Activated CD8-positive, alpha-beta memory T cell treated with anti-CD3 and anti-CD28 coated beads, Interleukin-2, amount 50 U/mL, for 1 hour (primary cell): ENCODE data around the gene RIN1.
"Not testable (repeated sequence)": the region's sequence is repeated elsewhere in the genome, so short reads cannot be mapped to it uniquely, and the experiment has no call there.

Source experiments
- DNase-seq: peaks from one replicate; pipeline ENCODE4 v3.0.0-alpha.2; 2020; ENCODE audit errors: extremely low read depth

Gene RIN1

DNA sequence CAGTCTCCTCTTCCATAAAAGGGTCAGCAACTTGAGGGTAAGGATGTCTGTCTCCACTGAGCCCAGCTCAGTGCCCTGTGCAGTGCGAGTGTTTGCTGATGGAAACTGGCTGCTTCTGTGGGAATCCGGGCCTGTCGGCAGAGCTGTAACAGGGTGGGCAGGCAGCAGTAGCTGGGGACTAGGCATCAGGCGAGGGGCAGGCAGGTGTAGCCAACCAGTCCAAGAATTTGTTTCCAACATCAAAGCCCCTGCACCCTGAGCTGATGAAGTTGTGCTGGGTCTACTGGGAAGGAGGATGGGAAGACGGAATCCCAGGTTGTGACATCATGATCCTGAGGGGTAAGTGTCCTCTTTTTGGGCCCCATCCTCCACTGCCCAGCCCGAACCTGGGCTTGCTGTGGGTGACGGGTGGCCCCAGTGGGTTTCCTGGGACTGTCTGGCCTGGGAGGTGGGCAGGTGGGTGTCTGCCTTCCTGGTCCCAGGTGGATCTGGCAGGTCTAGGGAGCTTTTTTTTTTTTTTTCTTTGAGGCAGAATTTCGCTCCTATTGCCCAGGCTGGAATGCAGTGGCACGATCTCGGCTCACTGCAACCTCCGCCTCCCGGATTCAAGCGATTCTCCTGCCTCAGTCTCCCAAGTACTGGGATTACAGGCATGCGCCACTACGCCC lies 24.3 kb upstream of the RIN1 start:
- no peak for DNase-seq

DNA sequence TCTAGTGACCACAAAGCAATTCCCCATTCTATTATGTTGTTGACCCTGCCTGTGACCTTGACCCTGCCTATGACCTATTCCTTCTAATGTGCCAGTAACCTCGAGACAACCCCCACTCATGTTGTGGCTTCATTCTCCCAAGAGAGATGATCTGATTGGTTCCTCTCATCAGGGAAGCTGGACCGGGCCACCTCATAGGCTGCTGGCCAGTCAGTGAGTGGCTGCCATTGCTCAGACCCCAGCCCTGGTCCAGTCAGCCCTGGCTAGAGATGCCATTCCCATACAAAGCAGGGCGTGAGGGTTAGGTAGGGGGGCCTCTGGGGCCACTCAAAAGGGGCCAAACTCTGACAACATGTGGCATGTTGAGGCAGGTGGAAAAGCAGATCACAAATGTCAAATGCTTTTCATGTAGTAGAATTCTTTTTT lies 23.4 kb upstream of the RIN1 start:
- DNase-seq = no peak

DNA sequence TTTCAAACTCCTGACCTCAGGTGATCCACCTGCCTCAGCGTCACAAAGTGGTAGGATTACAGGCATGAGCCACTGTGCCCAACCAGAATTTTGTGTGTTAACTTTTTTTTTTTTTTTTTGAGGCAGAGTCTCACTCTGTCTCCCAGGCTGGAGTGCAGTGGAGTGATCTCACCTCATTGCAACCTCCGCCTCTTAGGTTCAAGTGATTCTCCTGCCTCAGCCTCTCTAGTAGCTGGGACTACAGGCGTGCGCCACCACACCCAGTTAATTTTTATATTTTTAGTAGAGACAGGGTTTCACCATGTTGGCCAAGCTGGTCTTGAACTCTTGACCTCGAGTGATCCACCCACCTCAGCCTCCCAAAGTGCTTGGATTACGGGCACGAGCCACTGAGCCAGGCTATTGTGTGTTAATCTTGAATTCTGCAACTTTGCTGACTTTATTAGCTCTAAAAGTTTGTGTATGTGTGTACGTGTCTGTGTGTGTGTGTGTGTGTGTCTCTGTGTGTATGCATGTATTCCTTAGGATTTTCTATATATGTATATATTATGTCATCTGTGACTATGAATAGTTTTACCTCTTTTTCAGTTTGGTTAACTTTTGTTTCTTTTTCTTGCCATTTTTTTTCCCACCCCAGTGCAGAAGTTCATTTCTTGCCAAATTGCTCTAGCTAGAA lies 14.5 kb upstream of the RIN1 start:
- not testable (repeated sequence) for DNase-seq

- DNase-seq = no peak
Measured at GRCh38 chr11:66349084-66349386, 12.8 kb upstream of the RIN1 start.

- DNase-seq = peak; percentile 60
Measured at GRCh38 chr11:66347425-66348276, 11.4 kb upstream of the RIN1 start, which contains the start of gene B4GAT1. TSS of gene B4GAT1 (minus strand) at chr11:66347629. CDS start at chr11:66347545, 84 bp downstream.

- DNase-seq = no peak
Measured at GRCh38 chr11:66346476-66347424, 10.5 kb upstream of the RIN1 start.

DNA sequence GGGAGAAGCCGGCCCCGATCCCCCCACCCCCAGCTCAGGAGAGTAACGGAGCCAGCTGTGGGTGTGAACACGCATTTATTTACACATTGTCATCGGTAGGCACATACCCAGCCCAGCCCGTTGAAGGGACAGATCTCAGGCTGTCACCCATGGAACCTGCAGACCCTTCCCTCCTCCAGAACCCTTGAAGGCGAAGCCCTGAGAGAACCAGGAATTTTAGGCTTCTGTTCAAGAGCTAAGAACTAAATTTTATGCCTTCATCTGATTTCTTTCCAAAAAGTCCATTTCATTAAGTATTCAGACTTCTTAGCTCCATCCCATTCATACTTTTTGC lies 9.0 kb upstream of the RIN1 start:
- DNase-seq = no peak

DNA sequence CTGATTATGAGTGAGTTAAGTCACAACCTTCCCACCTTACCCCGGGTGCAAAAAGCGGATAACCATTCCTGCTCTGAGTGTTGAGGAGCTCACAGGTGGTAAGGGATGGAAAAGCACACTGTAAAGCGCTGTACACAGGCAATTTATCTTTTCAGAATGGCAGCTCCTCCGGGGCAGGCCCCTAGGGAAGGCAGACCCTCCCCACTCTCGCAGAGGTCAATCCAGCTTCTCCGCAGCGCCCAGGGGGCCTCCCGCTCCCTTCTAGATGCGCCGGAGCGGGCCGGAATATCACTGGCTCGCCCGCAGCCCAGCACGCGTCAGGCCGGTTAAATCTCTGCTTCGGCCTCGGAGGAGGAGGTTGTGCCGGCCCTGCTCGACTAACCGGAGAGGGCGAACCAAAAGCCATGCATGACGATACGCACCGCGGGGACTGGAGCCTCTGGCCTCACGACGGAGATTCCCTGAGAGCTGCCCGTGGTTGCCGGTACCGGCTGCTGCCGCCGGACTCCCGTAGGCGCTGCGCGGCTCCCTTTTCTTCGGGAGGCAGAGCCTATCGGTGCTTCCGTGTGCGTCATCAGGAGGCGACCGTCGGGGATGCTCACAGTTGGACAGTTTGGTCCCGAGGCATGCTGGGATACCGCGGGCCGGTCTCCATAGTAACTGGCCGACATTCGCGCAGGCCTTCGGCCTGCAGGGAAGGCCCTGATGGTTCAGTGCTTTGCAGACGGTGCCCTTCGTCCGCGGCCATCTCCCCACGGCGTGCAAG lies 8.5 kb upstream of the RIN1 start, which contains the start of gene BRMS1:
TSS of gene BRMS1 (minus strand) at position 555 of the 766 bp plus-strand sequence. CDS start 2,870 bp downstream, outside the sequence.
- DNase-seq = peak; percentile 93

DNA sequence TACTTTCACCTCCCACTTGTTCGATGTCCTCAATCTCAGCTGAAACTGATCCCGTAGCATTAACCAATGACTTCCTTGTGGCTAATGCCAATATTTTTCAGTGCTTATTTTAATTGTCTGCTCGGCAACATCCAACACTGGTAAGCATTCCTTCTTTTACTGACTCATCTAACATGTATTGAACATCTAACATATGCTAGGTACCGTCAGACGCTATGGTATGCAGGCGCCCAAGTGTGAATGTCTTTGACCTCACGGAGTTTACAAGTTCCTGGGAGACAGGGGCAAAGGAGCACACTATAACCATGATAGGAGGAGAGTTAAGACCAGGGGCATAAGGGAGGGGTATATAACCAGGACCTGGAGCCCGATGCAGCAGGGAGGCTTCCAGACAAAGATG lies 6.9 kb upstream of the RIN1 start:
- no peak for DNase-seq

- no peak for DNase-seq
Measured at GRCh38 chr11:66341502-66342126, 5.4 kb upstream of the RIN1 start.

GRCh38 chr11:66340596-66341501 lies 4.6 kb upstream of the RIN1 start:
- DNase-seq = no peak

DNA sequence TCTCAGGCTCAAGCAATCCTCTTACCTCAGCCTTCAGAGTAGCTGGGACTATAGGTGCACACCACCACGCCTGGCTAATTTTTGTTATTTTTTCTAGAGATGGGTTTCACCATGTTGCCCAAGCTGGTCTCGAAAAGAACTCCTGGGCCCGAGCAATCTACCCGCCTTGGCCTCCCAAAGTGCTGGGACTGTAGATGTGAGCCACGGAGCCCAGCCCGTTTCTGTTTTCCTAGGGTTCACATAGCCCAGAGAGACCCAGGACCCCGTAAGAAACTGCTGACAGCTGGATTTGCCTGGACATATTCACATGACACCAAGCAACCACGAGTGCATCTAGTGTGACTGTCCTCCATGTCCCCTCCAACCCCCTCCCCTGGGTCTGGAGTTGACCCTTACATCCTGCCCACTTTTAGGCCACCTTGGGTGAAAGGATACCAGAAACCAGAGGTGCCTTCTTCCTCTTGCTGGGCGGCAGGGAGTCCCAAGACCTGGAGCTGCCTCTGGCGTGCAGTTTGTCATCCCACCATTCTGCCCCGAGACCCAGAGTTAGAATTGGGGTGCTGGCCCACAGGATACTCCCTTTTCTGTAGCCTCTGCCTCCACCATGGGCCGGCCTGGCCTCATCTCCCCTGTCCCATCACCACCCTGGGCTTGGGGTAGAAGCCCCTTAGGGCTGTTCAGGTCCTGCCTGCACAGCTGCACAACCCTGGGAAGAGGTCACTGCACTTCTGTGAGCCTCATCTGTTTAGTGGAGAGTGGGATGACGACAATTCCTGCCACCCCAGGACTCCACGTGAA lies 3.7 kb upstream of the RIN1 start:
- DNase-seq = no peak

- DNase-seq = no peak
Measured at GRCh38 chr11:66339162-66339675, 3.0 kb upstream of the RIN1 start.

DNA sequence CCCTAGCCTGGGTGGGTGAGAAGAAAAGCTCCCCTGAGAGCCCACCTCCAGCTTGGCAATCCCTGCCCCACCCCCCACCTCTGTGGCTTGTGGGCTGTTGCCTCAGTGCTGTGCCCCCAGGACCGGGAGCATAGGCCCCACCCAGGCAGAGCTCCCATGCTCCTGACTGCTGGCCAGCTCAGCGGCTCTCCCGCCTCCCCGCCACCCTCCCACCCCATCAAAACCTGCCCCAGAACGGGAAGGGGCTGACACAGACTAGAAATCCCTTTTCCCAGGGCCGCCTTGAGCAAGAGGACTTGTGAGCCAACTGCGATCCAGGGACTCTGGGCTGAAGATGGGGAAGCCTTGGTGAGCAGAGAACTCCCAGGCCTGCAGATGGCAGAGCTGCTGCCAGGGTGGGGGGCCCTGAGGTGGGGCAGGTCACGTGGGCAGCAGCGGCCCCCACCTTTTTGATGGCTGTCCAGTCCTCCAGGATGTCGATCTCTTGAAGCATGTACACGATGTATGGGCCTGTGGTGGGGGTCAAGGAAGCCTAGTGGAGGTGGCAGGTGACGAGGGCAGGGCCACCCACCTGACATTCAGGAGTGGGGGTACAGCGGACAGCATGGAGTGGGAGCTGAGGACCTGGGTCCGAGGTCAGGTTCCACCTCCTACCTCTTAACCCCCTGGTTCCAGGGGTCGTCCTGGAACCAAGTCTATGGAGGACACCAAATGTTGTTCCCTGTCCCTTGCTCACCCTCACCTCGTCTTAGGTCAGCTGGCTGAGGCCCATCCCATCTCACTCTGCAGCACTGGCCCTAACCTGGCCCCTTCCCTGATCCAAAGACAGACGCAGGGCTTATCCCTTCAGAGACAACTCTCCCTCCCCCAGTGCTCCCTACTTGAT lies 2.3 kb upstream of the RIN1 start:
- DNase-seq = no peak

DNA sequence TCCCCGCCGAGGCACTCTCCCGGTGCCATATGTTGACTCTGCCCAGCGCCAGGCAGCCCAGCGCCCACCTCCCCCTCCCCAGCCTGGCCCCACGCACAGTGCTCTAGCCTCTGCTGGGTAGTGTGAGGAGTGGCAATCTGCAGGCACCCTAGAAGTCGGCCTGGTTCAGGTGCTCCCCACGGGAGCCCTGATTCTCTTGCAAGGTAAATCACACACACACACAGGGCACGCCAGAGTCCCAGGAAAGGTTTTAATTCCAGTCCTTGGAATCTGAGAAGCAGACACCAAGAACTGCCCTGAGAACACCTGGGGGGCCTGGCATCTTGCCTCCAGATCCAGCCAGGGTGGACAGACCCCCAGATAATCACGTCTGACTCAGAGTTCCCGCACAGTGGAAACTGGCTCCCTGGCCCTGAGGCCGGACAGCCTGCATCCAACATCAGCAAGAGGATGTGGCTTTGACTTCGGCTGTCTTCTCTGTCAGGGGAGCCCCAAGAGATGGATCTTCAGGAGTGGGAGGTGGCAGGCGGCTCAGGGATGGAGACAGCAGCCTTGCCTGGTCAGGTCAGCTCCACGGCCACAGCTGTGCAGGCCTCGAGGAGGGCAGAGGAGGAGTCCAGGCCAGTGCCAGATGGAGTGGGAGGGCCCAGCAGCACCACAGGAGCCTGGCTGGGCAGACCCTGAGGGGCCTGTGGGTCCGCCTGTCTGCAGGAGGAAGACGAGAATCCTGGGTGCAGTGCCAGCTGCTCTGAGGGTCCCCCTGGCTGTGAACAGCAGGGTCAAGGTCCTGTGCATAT lies 1.1 kb upstream of the RIN1 start:
- DNase-seq = no peak

GRCh38 chr11:66335531-66336233 lies 552 bp downstream of the RIN1 start:
- no peak for DNase-seq
